D341Med (cell line): ENCODE results near the gene POU3F2.
A peak's percentile ranks its signal among the peaks of the same experiment; 100 is the strongest.

Source experiments
- DNase-seq: peaks from one replicate; pipeline ENCODE4 v3.0.0; 2012; ENCODE audit warnings: low spot score

POU3F2 gene

GRCh38 chr6:98834060-98835031 is at the start of gene POU3F2:
Gene POU3F2, plus strand, starts transcription at chr6:98834574. Its CDS starts 300 bp downstream, at chr6:98834874.
- DNase-seq = peak; percentile 94

- no peak for DNase-seq
Observed at GRCh38 chr6:98787435-98787834, 46.9 kb upstream of the POU3F2 start.

GRCh38 chr6:98787961-98788360 is 46.4 kb upstream of the POU3F2 start:
- DNase-seq = no peak

- no peak for DNase-seq
Observed at GRCh38 chr6:98794307-98794842, 40.0 kb upstream of the POU3F2 start.

GRCh38 chr6:98797217-98797994 is 37.0 kb upstream of the POU3F2 start:
- DNase-seq = no peak

- DNase-seq = no peak
Observed at GRCh38 chr6:98800866-98801265, 33.5 kb upstream of the POU3F2 start.

GRCh38 chr6:98808541-98809210 is 25.7 kb upstream of the POU3F2 start:
- DNase-seq = no peak

- DNase-seq = no peak
Observed at GRCh38 chr6:98812220-98812619, 22.2 kb upstream of the POU3F2 start.

- no peak for DNase-seq
Observed at GRCh38 chr6:98816799-98817198, 17.6 kb upstream of the POU3F2 start.

- no peak for DNase-seq
Observed at GRCh38 chr6:98821756-98822405, 12.5 kb upstream of the POU3F2 start.

- DNase-seq = no peak
Observed at GRCh38 chr6:98823428-98824161, 10.8 kb upstream of the POU3F2 start.

GRCh38 chr6:98824162-98824901 is 10.0 kb upstream of the POU3F2 start:
- peak; percentile 57 for DNase-seq

GRCh38 chr6:98824902-98825599 is 9.3 kb upstream of the POU3F2 start:
- DNase-seq = peak; percentile 23

- DNase-seq = no peak
Observed at GRCh38 chr6:98825600-98826230, 8.7 kb upstream of the POU3F2 start.

- DNase-seq = no peak
Observed at GRCh38 chr6:98827295-98828159, 6.8 kb upstream of the POU3F2 start.

GRCh38 chr6:98828211-98828788 is 6.1 kb upstream of the POU3F2 start:
- DNase-seq = no peak

- DNase-seq = no peak
Observed at GRCh38 chr6:98828941-98829411, 5.4 kb upstream of the POU3F2 start.
